ENCODE results near the gene AUP1.
A peak's percentile ranks its signal among the peaks of the same experiment; 100 is the strongest.
"Not testable (repeated sequence)": the region's sequence is repeated elsewhere in the genome, so short reads cannot be mapped to it uniquely, and the experiment has no call there.

The AUP1 gene, protein sequence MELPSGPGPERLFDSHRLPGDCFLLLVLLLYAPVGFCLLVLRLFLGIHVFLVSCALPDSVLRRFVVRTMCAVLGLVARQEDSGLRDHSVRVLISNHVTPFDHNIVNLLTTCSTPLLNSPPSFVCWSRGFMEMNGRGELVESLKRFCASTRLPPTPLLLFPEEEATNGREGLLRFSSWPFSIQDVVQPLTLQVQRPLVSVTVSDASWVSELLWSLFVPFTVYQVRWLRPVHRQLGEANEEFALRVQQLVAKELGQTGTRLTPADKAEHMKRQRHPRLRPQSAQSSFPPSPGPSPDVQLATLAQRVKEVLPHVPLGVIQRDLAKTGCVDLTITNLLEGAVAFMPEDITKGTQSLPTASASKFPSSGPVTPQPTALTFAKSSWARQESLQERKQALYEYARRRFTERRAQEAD

DNA sequence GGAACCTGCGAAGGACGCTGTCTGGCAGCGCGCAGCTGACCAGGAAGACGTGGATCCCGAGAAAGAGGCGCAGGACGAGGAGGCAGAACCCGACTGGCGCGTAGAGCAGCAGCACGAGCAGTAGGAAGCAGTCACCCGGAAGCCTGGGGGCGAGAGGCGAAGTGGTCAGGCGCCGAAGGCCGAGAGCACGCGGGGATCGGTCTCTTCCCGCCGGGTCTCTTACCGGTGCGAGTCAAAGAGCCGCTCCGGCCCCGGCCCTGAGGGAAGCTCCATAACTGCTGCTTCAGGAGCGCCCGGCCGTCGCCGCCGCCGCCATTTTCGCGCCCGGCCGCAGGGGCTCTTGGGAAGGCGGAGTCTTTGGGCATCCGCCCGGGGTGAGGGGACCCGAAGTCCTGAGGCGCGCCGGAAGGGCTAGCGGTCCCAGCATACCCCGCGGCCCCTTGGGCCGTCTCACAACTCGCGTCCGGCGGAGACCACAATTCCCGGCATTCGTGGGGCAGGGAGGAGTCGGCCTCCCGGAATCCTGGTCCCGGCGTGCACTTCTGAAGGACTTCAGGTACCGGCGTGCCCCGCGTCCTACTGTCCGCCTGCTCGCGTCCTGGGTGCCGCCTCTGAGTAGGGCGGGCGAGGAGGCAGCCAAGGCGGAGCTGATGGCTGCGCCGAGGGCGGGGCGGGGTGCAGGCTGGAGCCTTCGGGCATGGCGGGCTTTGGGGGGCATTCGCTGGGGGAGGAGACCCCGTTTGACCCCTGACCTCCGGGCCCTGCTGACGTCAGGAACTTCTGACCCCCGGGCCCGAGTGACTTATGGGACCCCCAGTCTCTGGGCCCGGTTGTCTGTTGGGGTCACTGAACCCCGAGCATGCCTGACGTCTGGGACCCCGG is at the start of gene AUP1, which contains the start of gene HTRA2:
AUP1 (minus strand) TSS at position 350 of the 882 bp plus-strand sequence; CDS start at position 273, 77 bp downstream.
HTRA2 (plus strand) TSS at position 577 of the 882 bp plus-strand sequence; CDS start at position 651, 74 bp downstream.
- DNase-seq (ENCODE audit: low spot score): peak; percentile 98

DNA sequence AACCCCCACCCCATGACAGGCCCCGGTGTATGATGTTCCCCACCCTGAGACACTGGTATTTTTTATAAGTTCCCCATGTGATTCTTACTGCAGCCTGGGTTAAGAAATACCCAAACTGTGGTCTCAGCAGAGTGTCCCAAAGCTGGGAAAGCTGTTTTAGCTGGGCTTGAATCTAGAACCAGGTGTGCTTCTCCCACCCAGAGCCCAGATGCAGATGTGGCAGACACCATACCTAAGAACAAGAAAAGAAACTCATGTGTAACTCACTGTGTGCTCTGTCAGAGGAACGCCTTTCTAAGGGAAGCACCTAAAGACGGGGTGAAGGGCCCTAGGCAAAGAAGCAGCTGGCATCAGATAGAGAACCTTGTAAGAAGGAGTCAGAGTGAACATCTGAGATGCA is 48.9 kb upstream of the AUP1 start:
- DNase-seq (ENCODE audit: low spot score): no peak

DNA sequence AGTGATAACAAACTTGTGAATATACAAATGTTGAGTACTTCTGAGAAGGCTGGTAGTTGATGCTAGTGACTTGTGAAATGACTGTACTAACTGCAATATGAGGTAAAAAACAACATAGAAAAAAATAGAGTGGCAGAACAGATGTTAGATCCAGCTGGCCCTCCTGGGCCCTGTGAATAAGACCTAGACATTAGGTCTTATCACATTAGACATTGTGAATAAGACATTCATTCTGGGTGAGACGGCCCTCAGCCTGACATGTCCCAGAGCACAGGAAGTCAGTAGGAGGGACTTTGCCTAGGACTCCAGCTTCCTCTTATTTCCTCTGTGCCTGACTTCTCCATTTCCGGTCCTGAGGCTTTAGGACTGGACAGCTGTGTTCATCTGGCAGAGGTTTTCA is 47.9 kb upstream of the AUP1 start:
- peak; percentile 67 for DNase-seq (ENCODE audit: low spot score)

DNA sequence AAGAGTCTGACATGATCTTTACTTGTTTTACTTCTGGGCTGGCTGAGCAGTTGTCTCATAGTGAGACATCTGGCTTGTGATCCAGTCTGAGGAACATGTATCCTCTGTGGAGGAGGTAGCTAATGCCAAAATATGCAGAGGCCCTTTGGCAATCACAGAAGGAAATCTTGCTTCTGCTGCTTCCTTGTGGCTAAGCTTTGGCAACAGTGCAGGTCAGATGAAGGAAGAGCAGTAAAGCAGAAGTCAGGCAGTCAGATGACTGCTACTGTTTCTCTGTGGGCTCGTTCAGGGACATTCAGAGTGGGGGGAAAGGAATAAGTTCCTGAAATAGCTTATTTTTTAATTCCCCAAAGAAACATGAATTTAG is 47.3 kb upstream of the AUP1 start:
- DNase-seq (ENCODE audit: low spot score): no peak

DNA sequence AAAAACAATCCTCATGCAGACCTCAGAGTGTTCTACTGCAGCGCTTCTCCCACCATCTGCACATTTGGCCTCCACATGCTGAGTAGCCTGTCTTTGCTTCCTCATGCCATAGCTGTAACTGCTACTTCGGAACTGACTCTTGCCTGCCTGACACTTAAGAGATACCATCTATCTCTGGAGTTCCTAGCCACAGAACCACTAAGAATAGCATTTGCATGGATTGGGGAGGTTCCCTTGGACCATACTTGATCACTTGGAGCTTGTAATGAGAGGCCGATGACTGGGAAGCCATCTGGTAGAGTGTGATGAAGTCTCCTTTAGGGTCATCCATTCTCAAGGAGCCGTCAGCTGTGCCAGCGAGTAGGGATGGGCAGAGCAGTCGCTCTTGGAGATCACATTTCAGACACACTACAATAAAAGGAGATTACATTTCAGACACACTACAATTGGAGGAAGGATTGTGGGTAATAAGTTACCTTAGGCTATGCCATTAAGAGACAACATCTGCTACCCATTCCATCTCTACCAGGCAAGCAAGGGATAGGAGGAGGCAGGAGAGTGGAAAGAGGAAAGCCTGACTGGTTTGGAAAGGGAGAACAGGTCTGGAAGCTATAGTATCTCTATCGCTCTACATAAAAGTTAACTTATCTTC is 46.8 kb upstream of the AUP1 start:
- DNase-seq (ENCODE audit: low spot score): no peak

DNA sequence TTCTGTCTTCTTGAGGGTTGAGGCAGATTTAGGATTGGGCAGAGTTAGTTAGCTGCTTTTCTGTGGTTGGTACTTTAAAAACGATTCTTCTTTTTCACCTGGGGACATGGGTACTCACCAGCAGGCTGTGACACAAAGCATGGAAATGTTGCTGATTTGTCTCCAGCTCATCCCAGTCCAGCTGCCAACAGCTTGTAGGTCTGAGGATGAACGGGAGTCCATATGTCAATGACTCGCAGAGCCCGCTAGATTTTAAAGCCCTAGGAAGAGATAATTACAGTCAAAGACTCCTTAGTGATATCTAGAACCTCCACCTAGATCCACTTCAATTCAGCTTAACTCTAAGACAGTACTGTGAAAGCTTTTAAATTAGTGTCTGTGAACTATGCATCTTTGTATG is 45.8 kb upstream of the AUP1 start:
- no peak for DNase-seq (ENCODE audit: low spot score)

DNA sequence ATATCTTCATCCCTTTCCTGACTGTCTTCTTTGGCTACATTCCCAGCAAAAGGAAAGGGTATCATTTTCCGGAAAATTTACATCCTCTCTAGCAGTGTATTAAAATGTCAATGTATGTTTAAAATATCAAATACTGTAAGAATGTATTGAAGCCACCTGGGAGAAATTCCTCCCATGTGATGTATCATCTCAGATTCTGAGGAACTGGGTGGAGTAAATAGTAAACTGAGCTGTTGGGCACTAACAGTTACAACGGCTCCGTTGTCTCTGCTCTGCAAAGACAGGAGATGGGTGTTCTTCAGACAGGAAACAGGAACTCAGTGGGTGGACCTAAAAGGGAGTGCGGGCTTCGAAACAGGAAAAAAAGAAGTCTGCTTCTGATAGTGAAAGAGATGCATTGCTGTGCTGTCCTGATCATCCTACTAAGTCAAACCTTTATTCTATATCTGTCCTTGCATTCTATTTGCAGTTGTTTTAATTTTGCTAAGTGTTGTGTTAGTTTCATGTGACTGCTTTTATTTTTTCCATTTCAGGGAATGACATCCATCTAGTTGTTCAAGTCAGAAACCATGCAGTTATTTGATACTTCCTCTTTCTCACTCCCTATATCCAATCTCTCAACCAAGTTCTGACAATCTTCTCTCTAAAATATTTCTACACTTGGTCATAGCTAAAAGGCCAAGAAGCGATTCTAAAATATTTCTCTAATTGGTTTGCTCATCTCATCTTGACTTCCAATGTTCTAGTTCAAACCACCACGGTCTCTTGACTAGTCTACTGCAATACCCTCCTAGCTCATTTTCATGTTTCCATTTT is 44.4 kb upstream of the AUP1 start:
- DNase-seq (ENCODE audit: low spot score): peak; percentile 75

DNA sequence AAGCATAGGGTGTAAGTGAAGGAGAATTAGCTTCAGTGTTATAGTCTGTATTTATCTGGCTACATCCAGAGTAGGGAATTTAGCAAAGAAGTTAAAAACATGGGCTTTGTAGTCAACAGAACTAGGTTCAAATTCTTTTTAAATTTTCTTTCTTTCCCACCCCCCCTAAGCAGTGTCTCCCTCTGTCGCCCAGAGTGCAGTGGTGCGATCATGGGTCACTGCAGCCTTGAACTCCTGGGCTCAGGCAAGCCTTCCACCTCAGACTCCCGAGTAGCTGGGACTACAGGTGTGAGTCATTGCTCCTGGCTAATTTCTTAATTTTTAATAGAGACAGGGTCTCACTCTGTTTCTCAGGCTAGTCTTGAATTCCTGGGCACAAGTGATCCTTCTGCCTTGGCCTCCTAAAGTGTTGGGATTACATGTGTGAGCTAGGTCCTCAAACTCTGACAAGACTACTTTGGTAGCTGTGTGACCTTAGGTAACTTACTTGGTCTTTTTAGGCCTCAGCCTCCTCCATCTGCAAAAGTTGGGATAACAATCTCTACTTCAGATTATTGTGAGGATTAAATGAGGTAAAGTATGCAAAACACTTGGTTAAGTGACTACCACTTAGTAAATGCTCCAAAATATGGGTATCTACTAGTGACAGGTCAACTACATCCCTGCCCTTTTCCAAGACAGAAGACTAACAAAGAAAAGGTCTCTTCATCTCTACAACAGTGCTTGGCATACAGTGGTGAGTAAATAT is 42.8 kb upstream of the AUP1 start:
- no peak for DNase-seq (ENCODE audit: low spot score)

DNA sequence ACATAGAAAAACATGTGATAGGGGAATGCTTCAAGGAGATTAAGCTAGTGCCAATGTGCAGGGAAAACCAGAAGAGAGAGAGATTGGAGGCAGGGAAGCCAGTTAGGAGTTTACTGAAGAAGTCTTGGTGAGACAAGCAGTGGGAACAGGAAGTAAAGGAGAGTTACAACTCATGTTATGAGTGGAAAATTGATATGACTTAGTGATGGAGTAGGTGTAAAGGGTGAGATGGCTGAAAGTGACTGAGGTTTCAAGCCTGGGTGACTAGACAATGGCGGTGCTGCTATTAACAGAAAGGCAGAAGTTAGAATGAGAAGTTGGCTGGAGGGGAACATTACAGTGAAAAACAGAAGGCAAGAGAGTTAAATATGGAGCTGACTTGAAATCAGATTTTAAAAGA is 41.6 kb upstream of the AUP1 start:
- peak; percentile 57 for DNase-seq (ENCODE audit: low spot score)

DNA sequence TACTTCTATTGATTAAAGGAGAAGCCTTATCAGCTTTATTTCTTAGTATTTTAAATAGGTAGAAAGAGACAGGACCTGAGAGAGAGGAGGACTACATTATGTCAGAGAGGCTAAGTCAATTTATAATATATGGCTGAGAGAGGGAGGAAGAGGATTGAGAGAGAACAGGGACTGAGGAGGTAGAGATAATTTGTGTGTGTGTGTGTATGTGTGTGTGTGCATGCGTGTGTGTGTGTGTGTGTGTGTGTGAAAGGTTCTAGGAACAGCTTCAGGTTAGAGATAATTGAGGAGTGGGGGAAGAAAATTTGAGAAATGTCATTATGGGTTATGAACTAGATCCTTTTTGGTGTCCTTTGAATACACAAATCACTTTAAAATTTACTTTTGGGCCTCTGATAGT is 40.2 kb upstream of the AUP1 start:
- no peak for DNase-seq (ENCODE audit: low spot score)

DNA sequence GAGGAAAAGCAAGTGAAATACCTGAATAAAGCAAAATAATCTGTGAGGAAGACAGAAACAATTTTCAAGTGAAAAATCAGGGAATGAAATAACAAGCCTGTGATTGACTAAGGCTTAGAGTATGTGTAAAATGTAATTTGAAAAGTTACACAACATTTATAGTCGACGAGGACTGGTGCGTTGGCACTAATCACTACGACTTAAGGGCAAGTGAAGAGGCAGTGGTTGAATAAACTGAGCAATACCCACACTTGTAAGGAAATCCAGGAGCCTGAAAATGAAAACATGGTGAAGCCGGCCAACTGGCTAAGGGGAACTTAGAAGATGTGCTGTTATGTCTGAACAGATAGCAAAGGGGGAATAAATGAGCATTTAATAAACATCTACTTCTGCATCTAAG is 38.4 kb upstream of the AUP1 start:
- DNase-seq (ENCODE audit: low spot score): no peak

DNA sequence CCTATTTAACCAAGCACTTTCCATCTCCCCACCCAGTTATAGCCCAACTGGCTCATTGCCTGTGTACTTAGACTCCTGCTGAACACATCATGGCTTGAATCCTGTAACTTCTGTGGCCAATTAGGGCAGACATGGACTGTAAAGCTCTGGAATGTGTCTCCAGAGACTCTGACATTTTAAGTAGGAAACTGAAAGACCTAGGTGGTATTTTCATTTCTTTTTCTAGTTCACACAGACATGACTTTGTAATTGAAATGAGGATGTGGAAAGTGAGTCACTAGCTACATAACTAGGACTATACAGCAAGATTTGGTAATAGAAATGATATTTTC is 37.2 kb upstream of the AUP1 start:
- no peak for DNase-seq (ENCODE audit: low spot score)

DNA sequence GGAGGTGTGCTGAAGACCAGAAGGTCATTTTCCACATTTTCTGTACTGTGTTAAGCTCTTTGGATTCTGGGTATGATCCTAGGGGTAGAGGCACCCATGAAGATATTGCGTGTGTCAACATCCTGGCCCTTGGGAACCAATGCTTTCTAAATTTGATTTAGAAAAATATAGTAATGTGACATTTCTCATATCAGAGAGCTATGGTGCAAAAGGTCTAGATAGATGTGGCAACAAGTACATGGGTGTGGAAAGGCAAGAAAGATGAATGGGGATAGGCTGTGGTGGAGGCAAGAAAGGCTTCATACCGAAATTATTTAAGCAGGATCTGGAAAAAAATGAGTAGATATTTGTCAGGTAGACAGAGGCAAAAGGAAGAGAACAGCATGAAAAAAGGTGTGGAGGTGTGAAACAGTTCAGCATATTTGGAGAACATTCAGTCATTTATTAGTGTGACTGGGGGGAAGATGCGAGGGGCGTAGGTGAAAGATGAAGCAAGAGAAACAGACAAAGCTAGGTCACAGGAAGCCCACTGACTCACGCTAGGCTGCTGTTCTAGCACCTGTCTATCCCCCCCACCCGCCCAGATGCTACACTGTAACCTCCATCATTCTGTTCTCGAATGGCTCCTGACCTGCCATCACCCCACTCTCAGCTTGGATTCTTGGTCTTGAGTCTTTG is 36.7 kb upstream of the AUP1 start:
- DNase-seq (ENCODE audit: low spot score): no peak

DNA sequence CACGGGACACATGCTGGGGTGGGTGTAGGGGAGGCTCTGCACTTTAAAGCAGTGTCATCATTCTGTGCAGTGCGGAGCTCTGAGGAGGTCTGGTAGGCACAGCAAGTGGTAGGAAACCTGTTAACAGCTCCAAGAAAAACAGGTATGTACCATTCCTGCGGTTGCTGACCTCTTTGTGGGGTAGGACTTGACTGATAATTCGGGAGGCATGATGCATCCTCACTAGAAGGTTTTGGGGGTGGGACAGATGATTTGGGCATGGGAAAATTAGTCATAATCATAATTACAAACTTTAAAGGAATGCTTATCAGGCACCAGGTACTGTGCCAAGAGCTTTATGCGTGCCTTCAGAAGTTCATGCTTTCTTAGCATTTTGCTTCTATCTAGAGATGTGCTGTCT is 34.7 kb upstream of the AUP1 start:
- DNase-seq (ENCODE audit: low spot score): no peak

DNA sequence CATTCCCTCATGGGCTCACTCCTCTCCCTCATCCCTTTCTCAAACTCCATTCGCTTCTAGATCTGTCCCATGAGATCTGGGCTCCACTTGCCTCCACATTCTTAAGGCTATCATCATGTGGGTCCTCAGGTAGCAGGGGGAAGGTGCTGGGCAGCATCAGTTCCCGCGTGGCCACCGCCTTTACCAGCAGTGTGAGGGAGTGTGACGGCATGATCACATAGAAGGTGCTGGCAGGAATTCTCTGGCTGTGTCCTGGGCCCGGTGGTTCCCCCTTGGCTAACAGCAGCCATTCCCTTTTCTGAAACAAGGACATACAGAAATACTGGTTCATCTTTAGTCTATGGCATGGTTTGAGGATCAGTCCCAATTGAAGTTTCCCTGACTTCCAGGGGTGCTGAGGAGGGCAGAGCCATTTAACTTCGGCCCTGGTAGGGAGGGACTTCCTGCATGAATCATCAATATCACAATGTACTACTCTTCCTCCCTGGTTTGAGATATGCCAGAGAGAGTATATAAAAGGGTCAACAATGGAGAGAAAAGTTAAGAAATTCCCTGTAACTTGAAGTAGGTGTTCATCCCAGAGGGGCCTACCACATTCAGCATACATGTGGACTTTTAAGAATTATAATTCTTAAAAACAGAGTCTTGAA is 32.7 kb upstream of the AUP1 start:
- DNase-seq (ENCODE audit: low spot score): no peak

DNA sequence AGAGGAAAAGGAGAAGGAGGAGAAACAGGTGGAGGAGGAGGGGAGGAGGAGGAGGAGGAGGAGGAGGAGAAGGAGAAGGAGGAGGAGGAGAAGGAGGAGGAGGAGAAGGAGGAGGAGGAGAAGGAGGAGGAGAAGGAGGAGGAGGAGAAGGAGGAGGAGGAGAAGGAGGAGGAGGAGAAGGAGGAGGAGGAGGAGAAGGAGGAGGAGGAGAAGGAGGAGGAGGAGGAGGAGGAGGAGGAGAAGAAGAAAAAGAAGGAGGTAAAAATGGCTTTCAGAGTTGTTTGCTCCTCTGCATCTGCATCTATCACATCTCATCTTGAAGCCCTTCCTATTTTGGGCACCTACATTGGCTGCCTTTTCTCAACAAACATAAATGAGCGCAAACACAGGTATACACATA is 31.5 kb upstream of the AUP1 start:
- not testable (repeated sequence) for DNase-seq (ENCODE audit: low spot score)

DNA sequence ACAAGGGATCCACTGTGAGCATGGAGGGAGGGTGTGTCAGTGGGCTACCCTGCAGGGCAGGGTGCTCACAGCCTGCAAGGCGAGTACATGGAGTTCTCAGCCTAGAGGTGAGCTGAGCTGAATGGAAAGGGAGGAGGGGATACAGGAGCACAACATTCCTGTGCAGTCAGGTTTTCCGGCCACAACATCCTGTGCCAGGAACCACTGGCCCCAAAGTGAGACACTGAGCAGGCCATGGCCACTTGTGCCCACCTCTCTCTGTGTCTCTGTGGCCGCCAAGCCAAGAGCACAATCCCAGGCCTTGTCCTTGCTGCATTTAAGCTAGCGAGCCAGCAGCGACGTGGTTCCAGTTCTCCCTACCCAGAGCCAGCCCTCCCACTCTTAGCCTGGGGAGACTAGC is 31.1 kb upstream of the AUP1 start:
- DNase-seq (ENCODE audit: low spot score): no peak

DNA sequence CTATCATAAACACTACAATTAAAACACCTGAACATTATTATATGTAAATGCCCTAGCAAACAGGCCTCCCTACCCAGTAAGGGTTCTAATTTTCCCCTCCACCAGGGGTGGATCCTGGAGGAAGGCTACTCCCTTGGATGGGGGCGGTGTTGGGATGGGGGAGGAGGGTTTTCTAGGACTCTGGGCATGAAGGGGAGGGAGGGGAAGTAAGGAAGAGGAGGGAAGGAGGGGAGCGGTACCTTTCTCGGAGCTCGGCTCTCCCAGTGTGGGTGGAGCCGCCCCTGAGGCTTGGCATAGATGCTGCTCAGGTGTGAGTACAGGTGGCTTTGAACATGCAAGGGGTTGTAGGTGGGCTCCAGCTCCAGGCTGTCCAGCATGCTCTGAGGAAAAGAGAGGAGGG is 30.4 kb upstream of the AUP1 start:
- no peak for DNase-seq (ENCODE audit: low spot score)

DNA sequence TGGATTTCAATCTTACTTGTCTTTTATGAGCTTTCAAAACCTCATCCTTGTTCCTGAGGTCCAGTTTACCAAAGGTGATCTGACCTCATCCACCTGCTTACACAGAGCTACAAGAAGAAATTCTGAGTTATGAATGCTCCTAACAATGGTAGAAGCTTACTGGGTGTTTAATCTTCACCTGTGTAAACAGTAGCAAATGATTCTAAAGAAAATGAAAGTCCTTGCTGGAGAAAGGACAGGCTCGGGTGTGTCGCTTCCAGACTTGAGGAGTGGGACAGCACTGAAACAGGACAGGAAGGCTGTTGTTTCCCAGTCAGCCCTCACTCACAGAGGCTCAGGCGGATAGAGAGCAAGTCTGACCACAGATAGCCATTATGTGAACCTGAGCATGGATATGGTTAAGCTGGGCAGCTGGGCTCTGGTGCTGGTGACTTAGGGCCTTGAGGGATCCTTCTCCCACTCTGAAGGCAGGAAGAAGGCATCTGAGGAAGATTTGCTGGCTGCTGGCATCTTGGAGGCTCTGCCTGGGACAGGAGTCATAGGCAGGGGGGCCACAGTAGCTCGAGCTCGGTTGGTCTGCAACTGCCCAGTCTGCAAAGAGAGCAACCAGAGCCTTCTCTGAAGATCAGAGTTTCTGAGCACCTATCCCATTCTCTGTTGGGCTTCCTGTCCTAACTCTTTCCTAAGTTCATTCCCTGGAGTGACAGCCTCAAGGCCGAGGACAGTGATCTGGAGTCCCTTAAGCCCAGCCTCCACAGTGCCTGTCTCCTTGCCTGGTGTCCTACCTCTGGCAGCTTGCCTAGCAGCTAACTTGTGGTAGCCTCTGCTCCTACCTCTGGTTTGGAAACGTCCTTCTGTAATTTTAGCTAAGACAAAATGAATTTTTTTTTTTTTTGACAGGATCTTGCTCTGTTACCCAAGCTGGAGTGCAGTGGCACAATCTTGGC is 29.1 kb upstream of the AUP1 start:
- DNase-seq (ENCODE audit: low spot score): no peak

All from activated CD4-positive, alpha-beta T cell treated with anti-CD3 and anti-CD28 coated beads, Interleukin-2, Interleukin-4, amounts not matched to agents 100 ng/mL and 50 ng/mL, durations not matched to agents 16 hours and 8 hours (primary cell).